ENCODE results near the gene VSX2.
A peak's percentile ranks its signal among the peaks of the same experiment; 100 is the strongest.

VSX2 gene

GRCh38 chr14:74302634-74303569, 63.7 kb downstream of the VSX2 start, which contains the start of gene ABCD4:
TSS of gene ABCD4 (minus strand) at chr14:74302934. CDS start at chr14:74302912, 22 bp downstream.
- H3K4me3 ChIP-seq (ENCODE audit: extremely low read depth, insufficient read depth, low read length, poor library complexity, severe bottlenecking) = peak within 1 kb of the TSS; percentile 71
- 15% methylated on average over 53 to 55 of the region's 61 CpGs for WGBS, 2 experiments (ENCODE audit: insufficient coverage in 2 of 2)

GRCh38 chr14:74308695-74309094, 69.4 kb downstream of the VSX2 start:
- H3K27ac ChIP-seq (ENCODE audit: low read depth, low read length, severe bottlenecking) = no peak overlapping the region
- H3K4me3 ChIP-seq (ENCODE audit: extremely low read depth, insufficient read depth, low read length, poor library complexity, severe bottlenecking) = no peak overlapping the region
- WGBS, 2 experiments (ENCODE audit: insufficient coverage in 2 of 2) = 88 to 94% methylated on average over 5 of the region's 5 CpGs
- H3K9me3 ChIP-seq (ENCODE audit: control insufficient read depth, low read length) = no peaks in the 10 kb centered on the region
- H3K36me3 ChIP-seq (ENCODE audit: control insufficient read depth, insufficient read depth, low read length) = no peaks in the 10 kb centered on the region
- H3K4me1 ChIP-seq (ENCODE audit: control insufficient read depth, insufficient read depth, low read length, poor library complexity, severe bottlenecking) = no peaks in the 10 kb centered on the region

More at GRCh38 chr14:74302634-74303569, 63.7 kb downstream of the VSX2 start, which contains the start of gene ABCD4:
- Histone ChIP-seq H3K9me3 (ENCODE audit: control insufficient read depth, low read length) (no peaks in the 10 kb centered on the region), H3K27ac (ENCODE audit: low read depth, low read length, severe bottlenecking) (peak within 1 kb of the TSS; percentile 71), H3K36me3 (ENCODE audit: control insufficient read depth, insufficient read depth, low read length) (peaks cover 21% of the 10 kb centered on the region), H3K4me1 (ENCODE audit: control insufficient read depth, insufficient read depth, low read length, poor library complexity, severe bottlenecking) (peaks cover 14% of the 10 kb centered on the region)

GRCh38 chr14:74309125-74310022, 70.1 kb downstream of the VSX2 start:
- no peaks in the 10 kb centered on the region for H3K36me3 ChIP-seq (ENCODE audit: control insufficient read depth, insufficient read depth, low read length)
- no peak overlapping the region for H3K27ac ChIP-seq (ENCODE audit: low read depth, low read length, severe bottlenecking)
- no peak overlapping the region for H3K4me3 ChIP-seq (ENCODE audit: extremely low read depth, insufficient read depth, low read length, poor library complexity, severe bottlenecking)
- H3K9me3 ChIP-seq (ENCODE audit: control insufficient read depth, low read length) = no peaks in the 10 kb centered on the region
- WGBS, 2 experiments (ENCODE audit: insufficient coverage in 2 of 2) = 95 to 98% methylated on average over 5 of the region's 8 CpGs
- no peaks in the 10 kb centered on the region for H3K4me1 ChIP-seq (ENCODE audit: control insufficient read depth, insufficient read depth, low read length, poor library complexity, severe bottlenecking)

GRCh38 chr14:74312161-74312560, 72.9 kb downstream of the VSX2 start:
- WGBS, 2 experiments (ENCODE audit: insufficient coverage in 2 of 2) = 76% methylated on average over 2 of the region's 2 CpGs; no CpG with 5 or more reads in 1 of the 2 experiments
- no peaks in the 10 kb centered on the region for H3K9me3 ChIP-seq (ENCODE audit: control insufficient read depth, low read length)
- no peaks in the 10 kb centered on the region for H3K4me1 ChIP-seq (ENCODE audit: control insufficient read depth, insufficient read depth, low read length, poor library complexity, severe bottlenecking)
- no peak overlapping the region for H3K4me3 ChIP-seq (ENCODE audit: extremely low read depth, insufficient read depth, low read length, poor library complexity, severe bottlenecking)
- H3K27ac ChIP-seq (ENCODE audit: low read depth, low read length, severe bottlenecking) = no peak overlapping the region
- H3K36me3 ChIP-seq (ENCODE audit: control insufficient read depth, insufficient read depth, low read length) = no peaks in the 10 kb centered on the region

All from mesodermal cell (in vitro differentiated cells).